ENCODE results near the gene ACSL1. TPM values are rescaled to one million over a fixed set of nuclear protein-coding genes. Genes with fewer than 3 reads are reported as not detected.

ACSL1 gene
- total RNA-seq, 1 experiment from 2014 or later: 3.5 TPM

DNA sequence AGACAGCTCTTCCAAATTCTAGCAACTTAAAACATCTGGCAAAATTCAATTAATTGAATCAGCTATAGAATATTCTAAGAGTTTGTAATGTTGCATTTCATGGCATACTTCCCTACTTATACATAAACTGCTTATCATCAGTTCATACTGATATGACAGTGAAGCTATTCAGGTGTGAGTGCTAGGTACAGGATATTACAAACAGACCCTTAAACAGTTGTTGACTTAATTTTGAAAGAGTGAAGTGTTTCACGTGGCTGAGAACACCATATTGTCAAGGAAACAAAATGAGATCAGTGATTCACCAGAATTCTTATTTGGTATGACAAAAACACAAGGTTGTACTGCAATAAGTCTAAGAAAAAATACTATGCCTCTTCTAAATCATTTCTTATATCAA lies 119.3 kb downstream of the ACSL1 start:
- Histone ChIP-seq H3K56ac (ENCODE audit: insufficient read length, low read depth, low read length) (no peak overlapping the region), H3K9me3 (ENCODE audit: control insufficient read depth, low read depth, low read length) (no peaks in the 10 kb centered on the region), H3K18ac (ENCODE audit: insufficient read length, low read depth, low read length) (no peak overlapping the region), H3K79me2 (ENCODE audit: insufficient read depth, low read length) (no peaks in the 10 kb centered on the region), H4K5ac (ENCODE audit: insufficient read length, low read depth, low read length) (no peak overlapping the region), H2BK20ac (ENCODE audit: low read depth, low read length, poor library complexity, severe bottlenecking) (no peak overlapping the region), H3K9ac (ENCODE audit: extremely low read depth, insufficient read length, low read length) (no peak overlapping the region), H3K27ac (ENCODE audit: insufficient read length, low read depth, low read length) (no peak overlapping the region), H2BK120ac (ENCODE audit: low read depth, low read length, poor library complexity, severe bottlenecking) (no peak overlapping the region), H3K4me1 (ENCODE audit: insufficient read depth, low read length) (no peaks in the 10 kb centered on the region), H2BK12ac (ENCODE audit: insufficient read length, low read depth, low read length) (no peak overlapping the region), H2BK15ac (ENCODE audit: low read depth, low read length) (no peak overlapping the region), H3K14ac (ENCODE audit: insufficient read depth, low read length) (no peak overlapping the region), H2BK5ac (ENCODE audit: insufficient read length, low read length) (no peak overlapping the region), H3K23me2 (ENCODE audit: insufficient read length, low read depth, low read length, poor library complexity, severe bottlenecking) (no peaks in the 10 kb centered on the region), H2AK5ac (ENCODE audit: insufficient read length, low read length) (no peak overlapping the region), H4K20me1 (ENCODE audit: control insufficient read depth, insufficient read depth, insufficient read length) (no peaks in the 10 kb centered on the region), H2AFZ (ENCODE audit: low read length) (no peak overlapping the region), H3K79me1 (ENCODE audit: insufficient read depth, low read depth, low read length, poor library complexity, severe bottlenecking) (no peaks in the 10 kb centered on the region), H3T11ph (ENCODE audit: low read length) (no peak overlapping the region), H3K27me3 (ENCODE audit: insufficient read depth, low read length) (no peaks in the 10 kb centered on the region), H3K4ac (ENCODE audit: low read depth, low read length) (no peak overlapping the region), H4K91ac (ENCODE audit: insufficient read length, low read depth, low read length) (no peak overlapping the region), H3K4me2 (ENCODE audit: insufficient read depth, insufficient read length, low read length) (no peak overlapping the region), H3K23ac (ENCODE audit: insufficient read length, low read depth, low read length) (no peak overlapping the region), H4K8ac (replicated peaks; ENCODE audit: insufficient read length, low read depth, low read length) (no peak overlapping the region)
- no peak overlapping the region for H3K4me3 Mint-ChIP-seq
- H3K36me3 Mint-ChIP-seq (ENCODE audit: insufficient read depth in 1 of 3, low read depth in 3 of 3): peaks cover 50 to 88% (median 87%) of the 10 kb centered on the region in 3 experiments; a peak in 6 of 7 replicates
- WGBS (ENCODE audit: extremely low coverage, insufficient read length, low lambda C conversion rate): no CpG with 5 or more reads among the region's 1 CpG
- no peaks in the 10 kb centered on the region for H3K9me3 Mint-ChIP-seq
- H3K27me3 Mint-ChIP-seq (ENCODE audit: low read depth): no peaks in the 10 kb centered on the region
- H3K27ac Mint-ChIP-seq: no peak overlapping the region
- TF ChIP-seq, protein P1, sequence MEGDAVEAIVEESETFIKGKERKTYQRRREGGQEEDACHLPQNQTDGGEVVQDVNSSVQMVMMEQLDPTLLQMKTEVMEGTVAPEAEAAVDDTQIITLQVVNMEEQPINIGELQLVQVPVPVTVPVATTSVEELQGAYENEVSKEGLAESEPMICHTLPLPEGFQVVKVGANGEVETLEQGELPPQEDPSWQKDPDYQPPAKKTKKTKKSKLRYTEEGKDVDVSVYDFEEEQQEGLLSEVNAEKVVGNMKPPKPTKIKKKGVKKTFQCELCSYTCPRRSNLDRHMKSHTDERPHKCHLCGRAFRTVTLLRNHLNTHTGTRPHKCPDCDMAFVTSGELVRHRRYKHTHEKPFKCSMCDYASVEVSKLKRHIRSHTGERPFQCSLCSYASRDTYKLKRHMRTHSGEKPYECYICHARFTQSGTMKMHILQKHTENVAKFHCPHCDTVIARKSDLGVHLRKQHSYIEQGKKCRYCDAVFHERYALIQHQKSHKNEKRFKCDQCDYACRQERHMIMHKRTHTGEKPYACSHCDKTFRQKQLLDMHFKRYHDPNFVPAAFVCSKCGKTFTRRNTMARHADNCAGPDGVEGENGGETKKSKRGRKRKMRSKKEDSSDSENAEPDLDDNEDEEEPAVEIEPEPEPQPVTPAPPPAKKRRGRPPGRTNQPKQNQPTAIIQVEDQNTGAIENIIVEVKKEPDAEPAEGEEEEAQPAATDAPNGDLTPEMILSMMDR (conservative IDR thresholded peaks at IDR 0.05): no peak
- DNase-seq: no peak
- no peaks in the 10 kb centered on the region for H3K4me1 Mint-ChIP-seq
